Measurements from ENCODE around the gene ZC3H12D.
"Not testable (repeated sequence)": the region's sequence is repeated elsewhere in the genome, so short reads cannot be mapped to it uniquely, and the experiment has no call there.

ZC3H12D gene

GRCh38 chr6:149500096-149500495 is 15.3 kb upstream of the ZC3H12D start:
- DNase-seq (no peak), ATAC-seq (ENCODE audit: insufficient read depth, low read depth) (no peak)
- Histone ChIP-seq H3K79me2 (ENCODE audit: insufficient read depth, low read length) (no peaks in the 10 kb centered on the region), H3K36me3 (ENCODE audit: insufficient read depth, low read length) (no peaks in the 10 kb centered on the region; the same call in 1 of the 2 replicates), H3K9ac (ENCODE audit: low read depth, low read length) (no peak overlapping the region), H3K9me3 (ENCODE audit: insufficient read depth, low read length, severe bottlenecking) (no peaks in the 10 kb centered on the region), H2AFZ (ENCODE audit: low read depth, low read length) (no peak overlapping the region), H3K27ac (ENCODE audit: low read length) (no peak overlapping the region), H3K27me3 (ENCODE audit: insufficient read depth, low read length, poor library complexity) (no peaks in the 10 kb centered on the region), H4K20me1 (ENCODE audit: insufficient read depth, low read length) (no peaks in the 10 kb centered on the region), H3K4me3 (ENCODE audit: low read depth in 1 of 2, low read length in 2 of 2) (no peak overlapping the region), H3K4me2 (ENCODE audit: insufficient read depth, low read length) (no peak overlapping the region), H3K4me1 (ENCODE audit: insufficient read depth, low read length) (no peaks in the 10 kb centered on the region)
- TF ChIP-seq CTCF (IDR thresholded peaks at IDR 0.05; ENCODE audit: borderline replicate concordance, extremely low read depth, low read length, poor library complexity, severe bottlenecking) (no peak), EZH2 (IDR thresholded peaks at IDR 0.05; ENCODE audit: borderline replicate concordance, low read depth, low read length, severe bottlenecking) (no peak)

GRCh38 chr6:149499066-149499465 is 14.3 kb upstream of the ZC3H12D start:
- ATAC-seq (ENCODE audit: insufficient read depth, low read depth) (no peak), DNase-seq (no peak)
- Histone ChIP-seq H3K9me3 (ENCODE audit: insufficient read depth, low read length, severe bottlenecking) (no peaks in the 10 kb centered on the region), H3K4me3 (ENCODE audit: low read depth in 1 of 2, low read length in 2 of 2) (no peak overlapping the region), H4K20me1 (ENCODE audit: insufficient read depth, low read length) (no peaks in the 10 kb centered on the region), H2AFZ (ENCODE audit: low read depth, low read length) (no peak overlapping the region), H3K27ac (ENCODE audit: low read length) (no peak overlapping the region), H3K27me3 (ENCODE audit: insufficient read depth, low read length, poor library complexity) (no peaks in the 10 kb centered on the region), H3K79me2 (ENCODE audit: insufficient read depth, low read length) (no peaks in the 10 kb centered on the region), H3K4me2 (ENCODE audit: insufficient read depth, low read length) (no peak overlapping the region), H3K36me3 (ENCODE audit: insufficient read depth, low read length) (no peaks in the 10 kb centered on the region), H3K9ac (ENCODE audit: low read depth, low read length) (no peak overlapping the region), H3K4me1 (ENCODE audit: insufficient read depth, low read length) (no peaks in the 10 kb centered on the region)
- TF ChIP-seq EZH2 (IDR thresholded peaks at IDR 0.05; ENCODE audit: borderline replicate concordance, low read depth, low read length, severe bottlenecking) = no peak
- no peak for TF ChIP-seq CTCF (IDR thresholded peaks at IDR 0.05; ENCODE audit: borderline replicate concordance, extremely low read depth, low read length, poor library complexity, severe bottlenecking)

- TF ChIP-seq EZH2 (IDR thresholded peaks at IDR 0.05; ENCODE audit: borderline replicate concordance, low read depth, low read length, severe bottlenecking) = no peak
- no peak for TF ChIP-seq CTCF (IDR thresholded peaks at IDR 0.05; ENCODE audit: borderline replicate concordance, extremely low read depth, low read length, poor library complexity, severe bottlenecking)
- no peak for DNase-seq
- Histone ChIP-seq H3K4me3 (ENCODE audit: low read depth in 1 of 2, low read length in 2 of 2) (no peak overlapping the region), H3K27me3 (ENCODE audit: insufficient read depth, low read length, poor library complexity) (no peaks in the 10 kb centered on the region), H3K4me2 (ENCODE audit: insufficient read depth, low read length) (no peak overlapping the region), H4K20me1 (ENCODE audit: insufficient read depth, low read length) (no peaks in the 10 kb centered on the region), H2AFZ (ENCODE audit: low read depth, low read length) (no peak overlapping the region), H3K4me1 (ENCODE audit: insufficient read depth, low read length) (no peaks in the 10 kb centered on the region), H3K79me2 (ENCODE audit: insufficient read depth, low read length) (no peaks in the 10 kb centered on the region), H3K9ac (ENCODE audit: low read depth, low read length) (no peak overlapping the region), H3K36me3 (ENCODE audit: insufficient read depth, low read length) (no peaks in the 10 kb centered on the region), H3K27ac (ENCODE audit: low read length) (no peak overlapping the region), H3K9me3 (ENCODE audit: insufficient read depth, low read length, severe bottlenecking) (no peaks in the 10 kb centered on the region)
- ATAC-seq (ENCODE audit: insufficient read depth, low read depth) = no peak
Observed at GRCh38 chr6:149497365-149497764, 12.6 kb upstream of the ZC3H12D start.

- not testable (repeated sequence) for H3K27me3 ChIP-seq (ENCODE audit: insufficient read depth, low read length, poor library complexity); H4K20me1 ChIP-seq (ENCODE audit: insufficient read depth, low read length); H3K27ac ChIP-seq (ENCODE audit: low read length); H3K9ac ChIP-seq (ENCODE audit: low read depth, low read length); H2AFZ ChIP-seq (ENCODE audit: low read depth, low read length); H3K9me3 ChIP-seq (ENCODE audit: insufficient read depth, low read length, severe bottlenecking); DNase-seq; H3K4me1 ChIP-seq (ENCODE audit: insufficient read depth, low read length); H3K79me2 ChIP-seq (ENCODE audit: insufficient read depth, low read length); H3K4me2 ChIP-seq (ENCODE audit: insufficient read depth, low read length); ATAC-seq (ENCODE audit: insufficient read depth, low read depth); H3K36me3 ChIP-seq (ENCODE audit: insufficient read depth, low read length); H3K4me3 ChIP-seq (ENCODE audit: low read depth in 1 of 2, low read length in 2 of 2)
Observed at GRCh38 chr6:149496597-149496996, 11.8 kb upstream of the ZC3H12D start.

- not testable (repeated sequence) for DNase-seq; H4K20me1 ChIP-seq (ENCODE audit: insufficient read depth, low read length); H3K4me2 ChIP-seq (ENCODE audit: insufficient read depth, low read length); H2AFZ ChIP-seq (ENCODE audit: low read depth, low read length); H3K79me2 ChIP-seq (ENCODE audit: insufficient read depth, low read length); H3K9ac ChIP-seq (ENCODE audit: low read depth, low read length); H3K4me3 ChIP-seq (ENCODE audit: low read depth in 1 of 2, low read length in 2 of 2); H3K27ac ChIP-seq (ENCODE audit: low read length); H3K36me3 ChIP-seq (ENCODE audit: insufficient read depth, low read length); H3K4me1 ChIP-seq (ENCODE audit: insufficient read depth, low read length); H3K9me3 ChIP-seq (ENCODE audit: insufficient read depth, low read length, severe bottlenecking); ATAC-seq (ENCODE audit: insufficient read depth, low read depth); H3K27me3 ChIP-seq (ENCODE audit: insufficient read depth, low read length, poor library complexity)
Observed at GRCh38 chr6:149495349-149496016, 10.7 kb upstream of the ZC3H12D start.

GRCh38 chr6:149494810-149495209 is 10.0 kb upstream of the ZC3H12D start:
- H4K20me1 ChIP-seq (ENCODE audit: insufficient read depth, low read length); H3K36me3 ChIP-seq (ENCODE audit: insufficient read depth, low read length); H3K27me3 ChIP-seq (ENCODE audit: insufficient read depth, low read length, poor library complexity); H3K27ac ChIP-seq (ENCODE audit: low read length); H3K4me3 ChIP-seq (ENCODE audit: low read depth in 1 of 2, low read length in 2 of 2); H3K79me2 ChIP-seq (ENCODE audit: insufficient read depth, low read length); DNase-seq; ATAC-seq (ENCODE audit: insufficient read depth, low read depth); H3K9me3 ChIP-seq (ENCODE audit: insufficient read depth, low read length, severe bottlenecking); H2AFZ ChIP-seq (ENCODE audit: low read depth, low read length); H3K9ac ChIP-seq (ENCODE audit: low read depth, low read length); H3K4me2 ChIP-seq (ENCODE audit: insufficient read depth, low read length); H3K4me1 ChIP-seq (ENCODE audit: insufficient read depth, low read length): not testable (repeated sequence)
